ENCODE results near the gene ARHGAP24.

- no peak for TF ChIP-seq CTCF (conservative IDR thresholded peaks at IDR 0.05)
- TF ChIP-seq ZFX (IDR thresholded peaks at IDR 0.05): no peak
These were observed 481.5 kb downstream of the ARHGAP24 start for GRCh38 chr4:85956293-85956945.
